Sigmoid colon (tissue), 7 donors: ENCODE results near the gene EEA1. TPM values are rescaled to one million over a fixed set of nuclear protein-coding genes. Genes with fewer than 3 reads are reported as not detected.

Experiments used
- DNase-seq: peaks from one replicate; pipeline ENCODE4 v3.0.0-alpha.2; 2019
- H3K27ac ChIP-seq, 4 donors: fragments of 200-600 bp; sonication (generic); one replicate each; pipeline ENCODE4 v1.5.1; 2016 to 2019; ENCODE audit warnings: mild to moderate bottlenecking in 1 of 4
- H3K27me3 ChIP-seq, 3 donors: fragments of 200-600 bp; sonication (generic); one replicate each; pipeline ENCODE4 v1.5.1; 2019; ENCODE audit warnings: mild to moderate bottlenecking in 1 of 3
- H3K36me3 ChIP-seq, 4 donors: fragments of 200-600 bp; sonication (generic); one replicate each; pipeline ENCODE4 v1.5.1; 2016 to 2019
- H3K4me1 ChIP-seq, 4 donors: fragments of 200-600 bp; sonication (generic); one replicate each; pipeline ENCODE4 v1.5.1; 2017 to 2019
- H3K4me3 ChIP-seq, 4 donors: fragments of 200-600 bp; sonication (generic); one replicate each; pipeline ENCODE4 v1.5.1; 2017 to 2019; ENCODE audit warnings: mild to moderate bottlenecking in 2 of 4, moderate library complexity in 1 of 4
- H3K9me3 ChIP-seq, 4 donors: fragments of 200-600 bp in 3 of 4; sonication (generic) in 3 of 4; one replicate each; pipeline versions ENCODE4 v1.5.1 to v1.6.1; 2013 to 2019
- CTCF ChIP-seq, 4 experiments: fragments of 450-650 bp in 3 of 4; fragments of 200-600 bp in 1 of 4; IDR thresholded peaks; one replicate each; pipeline ENCODE4 v1.5.1; 2016 to 2019; ENCODE audit warnings: antibody characterized with exemption in 4 of 4, mild to moderate bottlenecking in 3 of 4, moderate library complexity in 2 of 4
- EP300 ChIP-seq, 4 donors: sonication (generic); formaldehyde crosslinking; IDR thresholded peaks; one replicate each; pipeline ENCODE4 v1.6.1; 2017; ENCODE audit warnings: antibody characterized with exemption in 4 of 4
- POLR2A ChIP-seq, 2 donors: fragments of 450-650 bp; IDR thresholded peaks; one replicate each; pipeline ENCODE4 v1.6.1; 2016; ENCODE audit warnings: antibody characterized with exemption in 2 of 2, mild to moderate bottlenecking in 2 of 2, moderate library complexity in 2 of 2
- POLR2AphosphoS5 ChIP-seq, 4 donors: sonication (generic); formaldehyde crosslinking; IDR thresholded peaks; one replicate each; pipeline ENCODE4 v1.6.1; 2017; ENCODE audit warnings: antibody characterized with exemption in 4 of 4
- WGBS, 2 donors: extraction: QIAGEN DNeasy Blood & Tissue Kit; methylation state at CpG; one replicate each; pipeline ENCODE4 v1.1.7; 2013; 5-methylcytosine and 5-hydroxymethylcytosine counted together
- intact Hi-C: fragments of 100-400 bp; cut with DNase I; formaldehyde crosslinking; loops from one replicate; pipeline ENCODE4 v1.15.1; 2023
- polyA plus RNA-seq, 3 donors: library from polyadenylated mRNA; stranded (reverse); fragments of 200-250 nt; gene quantifications; one replicate each; pipeline ENCODE4 v1.2.3, GENCODE V29; 2013
- total RNA-seq, 4 donors: library from RNA; depleted of rRNA; stranded (reverse); fragments of >200 nt; gene quantifications; one replicate each; pipeline ENCODE4 v1.1.0, GENCODE V29; 2016
- donor health status: healthy with polysubstance abuse.
- donor health status: Bipolar disorder and iron deficiency.
- donor health status: healthy.

Gene EEA1
- total and polyA plus RNA-seq, 7 donors = 3.0 to 40.2 (median 17.9) TPM

GRCh38 chr12:92949466-92949865, 20.4 kb upstream of the EEA1 start:
- Histone ChIP-seq H3K36me3 (no peaks in the 10 kb centered on the region), H3K4me3 (no peak overlapping the region), H3K4me1 (peaks cover 0 to 11% (median 2%) of the 10 kb centered on the region in 4 donors), H3K27ac (no peak overlapping the region), H3K27me3 (no peaks in the 10 kb centered on the region), H3K9me3 (peaks cover 0 to 8% (median 0%) of the 10 kb centered on the region in 4 donors)
- no peak for DNase-seq
- TF ChIP-seq POLR2A (IDR thresholded peaks at IDR 0.05) = no peak
- TF ChIP-seq EP300 (IDR thresholded peaks at IDR 0.05) = no peak
- no peak for TF ChIP-seq CTCF (IDR thresholded peaks at IDR 0.05)
- no peak for TF ChIP-seq POLR2AphosphoS5 (IDR thresholded peaks at IDR 0.05)
- intact Hi-C loops = no loop called here
- WGBS, 2 donors = 10 to 66% methylated on average over 1 of the region's 1 CpG

DNA sequence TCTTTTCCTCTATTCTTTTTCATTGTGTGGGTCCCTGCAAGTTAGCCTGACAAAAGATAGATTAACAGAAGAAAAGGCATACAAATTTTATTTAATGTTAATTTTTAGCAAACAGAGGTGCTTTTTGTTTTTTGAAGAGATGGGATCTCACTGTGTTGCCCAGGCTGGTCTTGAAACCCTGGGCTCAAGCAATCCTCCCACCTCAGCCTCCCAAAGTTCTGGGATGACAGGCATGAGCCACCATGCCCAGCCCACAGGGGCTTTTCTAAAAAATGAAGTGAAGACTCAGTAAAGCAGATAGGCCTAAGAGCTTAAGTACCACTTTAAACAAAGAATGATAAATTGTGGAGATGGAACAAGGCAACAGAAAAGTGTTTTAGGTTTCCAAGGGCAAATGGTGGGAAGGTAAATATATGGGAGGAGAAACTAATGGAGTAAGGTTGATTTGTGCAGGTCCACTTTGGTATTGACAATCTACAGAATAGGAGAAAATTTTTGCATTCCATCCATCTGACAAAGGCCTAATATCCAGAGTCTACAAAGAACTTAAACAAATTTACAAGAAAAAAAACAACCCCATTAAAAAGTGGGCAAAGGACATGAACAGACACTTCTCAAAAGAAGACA, 18.6 kb upstream of the EEA1 start:
- intact Hi-C loops = no loop called here
- Histone ChIP-seq H3K4me3 (no peak overlapping the region), H3K4me1 (peaks cover 0 to 19% (median 9%) of the 10 kb centered on the region in 4 donors), H3K9me3 (no peaks in the 10 kb centered on the region), H3K27ac (no peak overlapping the region), H3K36me3 (no peaks in the 10 kb centered on the region), H3K27me3 (no peaks in the 10 kb centered on the region)
- DNase-seq = no peak
- no peak for TF ChIP-seq EP300 (IDR thresholded peaks at IDR 0.05)
- no peak for TF ChIP-seq POLR2AphosphoS5 (IDR thresholded peaks at IDR 0.05)
- no peak for TF ChIP-seq POLR2A (IDR thresholded peaks at IDR 0.05)
- no peak for TF ChIP-seq CTCF (IDR thresholded peaks at IDR 0.05)

DNA sequence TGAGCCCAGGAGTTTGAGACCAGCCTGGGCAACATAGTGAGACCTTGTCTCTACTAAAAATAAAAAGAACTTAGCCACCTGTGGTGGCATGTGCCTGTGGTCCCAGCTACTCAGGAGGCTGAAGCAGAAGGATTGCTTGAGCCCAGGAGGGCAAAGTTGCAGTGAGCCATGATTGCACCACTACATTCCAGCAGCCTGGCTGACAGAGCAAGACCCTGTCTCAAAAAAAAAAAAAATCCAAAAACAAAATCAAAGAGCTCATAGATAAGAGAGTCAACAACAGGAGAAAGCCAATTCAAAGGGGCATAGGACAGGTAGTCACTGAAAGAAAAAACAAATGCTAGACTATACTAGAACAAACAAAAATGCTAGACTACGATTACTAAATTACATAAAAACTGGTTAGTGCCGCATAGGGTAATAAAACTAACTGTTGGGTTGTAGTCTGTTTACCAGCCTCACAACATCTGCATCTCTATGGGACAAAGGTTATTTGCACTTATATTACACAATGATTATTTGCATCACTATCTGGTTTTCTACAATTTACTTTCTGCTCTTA, 16.6 kb upstream of the EEA1 start:
- H3K27ac ChIP-seq = no peak overlapping the region
- H3K4me3 ChIP-seq = no peak overlapping the region
- H3K27me3 ChIP-seq = no peaks in the 10 kb centered on the region
- intact Hi-C loops = no loop called here
- no peaks in the 10 kb centered on the region for H3K36me3 ChIP-seq
- peaks cover 0 to 11% (median 7%) of the 10 kb centered on the region in 4 donors for H3K4me1 ChIP-seq
- DNase-seq = no peak
- 15 to 67% methylated on average over 2 of the region's 2 CpGs for WGBS, 2 donors
- no peaks in the 10 kb centered on the region for H3K9me3 ChIP-seq
- TF ChIP-seq EP300 (IDR thresholded peaks at IDR 0.05) (no peak), CTCF (IDR thresholded peaks at IDR 0.05) (no peak), POLR2AphosphoS5 (IDR thresholded peaks at IDR 0.05) (no peak), POLR2A (IDR thresholded peaks at IDR 0.05) (no peak)

- no peak overlapping the region for H3K4me3 ChIP-seq
- TF ChIP-seq POLR2A (IDR thresholded peaks at IDR 0.05) (no peak), CTCF (IDR thresholded peaks at IDR 0.05) (no peak), EP300 (IDR thresholded peaks at IDR 0.05) (no peak), POLR2AphosphoS5 (IDR thresholded peaks at IDR 0.05) (no peak)
- H3K27me3 ChIP-seq = no peaks in the 10 kb centered on the region
- intact Hi-C loops = no loop called here
- no peaks in the 10 kb centered on the region for H3K9me3 ChIP-seq
- no peak overlapping the region for H3K27ac ChIP-seq
- H3K36me3 ChIP-seq = no peaks in the 10 kb centered on the region
- WGBS, 2 donors = 81 to 82% methylated on average over 6 of the region's 6 CpGs
- no peak for DNase-seq
- peaks cover 0 to 11% (median 7%) of the 10 kb centered on the region in 4 donors for H3K4me1 ChIP-seq
Measured at GRCh38 chr12:92943482-92944250, 14.6 kb upstream of the EEA1 start.
